Astrocyte (in vitro differentiated cells and primary cell): Measurements from ENCODE around the gene CSRNP3.

Experiments
- CTCF ChIP-seq: IDR thresholded peaks from 2 replicates; pipeline ENCODE4 v1.5.1; 2011; ENCODE audit warnings: low read depth, mild to moderate bottlenecking, inconsistent platforms, low read length, moderate library complexity; ENCODE audit not compliant: insufficient read depth
- EZH2 ChIP-seq: IDR thresholded peaks from 2 replicates; pipeline ENCODE4 v1.6.1; 2012; ENCODE audit warnings: mild to moderate bottlenecking, low read length, inconsistent platforms; ENCODE audit not compliant: insufficient read depth

GRCh38 chr2:165513479-165513878 lies 44.0 kb downstream of the CSRNP3 start:
- TF ChIP-seq CTCF (no peak), EZH2 (no peak)
